Measurements from ENCODE around the gene INPP5K.

DNA sequence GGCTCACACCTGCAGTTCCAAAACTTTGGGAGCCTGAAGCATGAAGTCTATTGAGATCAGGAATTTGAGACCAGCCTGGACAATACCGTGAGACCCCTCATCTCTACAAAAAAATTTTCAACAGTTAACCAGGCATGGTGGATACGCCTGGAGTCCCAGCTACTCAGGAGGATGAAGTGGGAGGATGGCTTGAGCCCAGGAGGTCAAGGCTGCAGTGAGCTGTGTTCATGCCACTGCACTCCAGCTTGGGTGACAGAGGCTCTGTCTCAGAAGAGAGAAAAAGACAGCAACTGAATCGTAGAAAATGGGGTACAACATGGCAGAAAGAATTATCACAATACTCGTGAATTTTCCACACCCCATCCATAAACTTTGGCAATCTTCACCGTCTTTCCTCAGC is 63.6 kb downstream of the INPP5K start:
- TF ChIP-seq, protein P1, sequence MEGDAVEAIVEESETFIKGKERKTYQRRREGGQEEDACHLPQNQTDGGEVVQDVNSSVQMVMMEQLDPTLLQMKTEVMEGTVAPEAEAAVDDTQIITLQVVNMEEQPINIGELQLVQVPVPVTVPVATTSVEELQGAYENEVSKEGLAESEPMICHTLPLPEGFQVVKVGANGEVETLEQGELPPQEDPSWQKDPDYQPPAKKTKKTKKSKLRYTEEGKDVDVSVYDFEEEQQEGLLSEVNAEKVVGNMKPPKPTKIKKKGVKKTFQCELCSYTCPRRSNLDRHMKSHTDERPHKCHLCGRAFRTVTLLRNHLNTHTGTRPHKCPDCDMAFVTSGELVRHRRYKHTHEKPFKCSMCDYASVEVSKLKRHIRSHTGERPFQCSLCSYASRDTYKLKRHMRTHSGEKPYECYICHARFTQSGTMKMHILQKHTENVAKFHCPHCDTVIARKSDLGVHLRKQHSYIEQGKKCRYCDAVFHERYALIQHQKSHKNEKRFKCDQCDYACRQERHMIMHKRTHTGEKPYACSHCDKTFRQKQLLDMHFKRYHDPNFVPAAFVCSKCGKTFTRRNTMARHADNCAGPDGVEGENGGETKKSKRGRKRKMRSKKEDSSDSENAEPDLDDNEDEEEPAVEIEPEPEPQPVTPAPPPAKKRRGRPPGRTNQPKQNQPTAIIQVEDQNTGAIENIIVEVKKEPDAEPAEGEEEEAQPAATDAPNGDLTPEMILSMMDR (IDR thresholded peaks at IDR 0.05 in 2 of 3, conservative IDR thresholded peaks at IDR 0.05 in 1 of 3; ENCODE audit: control insufficient read depth in 2 of 3, extremely low read depth in 1 of 3, insufficient read depth in 1 of 3, low read depth in 3 of 3, low read length in 3 of 3) = no peak
- TF ChIP-seq CHD2 (IDR thresholded peaks at IDR 0.05; ENCODE audit: borderline replicate concordance, low read depth, low read length) (no peak), KDM1A (IDR thresholded peaks at IDR 0.05; ENCODE audit: borderline replicate concordance) (no peak)
